Dermis microvascular lymphatic vessel endothelial cell (primary cell): ENCODE results near the gene SH3RF3. TPM values are rescaled to one million over a fixed set of nuclear protein-coding genes. Genes with fewer than 3 reads are reported as not detected.

Experiments
- DNase-seq, 2 donors: peaks; one replicate each; pipeline versions ENCODE4 v3.0.0 to v3.0.0-alpha.2; 2010; ENCODE audit warnings: low read depth in 2 of 2
- total RNA-seq: library from RNA; depleted of rRNA; stranded (reverse); fragments of >200 nt; gene quantifications from 2 replicates; pipeline ENCODE4 v1.2.1, GENCODE V29; 2014

The SH3RF3 gene
- total RNA-seq, 1 donor from 2014 or later = 4.5 TPM

- DNase-seq = peak in 1 of 2 donors; percentile 29
Observed at GRCh38 chr2:109280804-109281203, 151.8 kb downstream of the SH3RF3 start.

- DNase-seq = no peak
Observed at GRCh38 chr2:109282360-109282759, 153.4 kb downstream of the SH3RF3 start.

GRCh38 chr2:109282865-109283264 lies 153.9 kb downstream of the SH3RF3 start:
- no peak for DNase-seq

- DNase-seq = peak; percentile 59 to 61
Observed at GRCh38 chr2:109284826-109285225, 155.8 kb downstream of the SH3RF3 start.

- peak in 1 of 2 donors; percentile 17 for DNase-seq
Observed at GRCh38 chr2:109285244-109285651, 156.2 kb downstream of the SH3RF3 start.

- DNase-seq = no peak
Observed at GRCh38 chr2:109287413-109287812, 158.4 kb downstream of the SH3RF3 start.

- no peak for DNase-seq
Observed at GRCh38 chr2:109287838-109288237, 158.8 kb downstream of the SH3RF3 start.

- no peak for DNase-seq
Observed at GRCh38 chr2:109288544-109289368, 159.8 kb downstream of the SH3RF3 start.

GRCh38 chr2:109289504-109290222 lies 160.7 kb downstream of the SH3RF3 start:
- DNase-seq = no peak

- DNase-seq = peak in 1 of 2 donors; percentile 29
Observed at GRCh38 chr2:109290887-109291643, 162.1 kb downstream of the SH3RF3 start.

- no peak for DNase-seq
Observed at GRCh38 chr2:109292386-109292785, 163.4 kb downstream of the SH3RF3 start.

- DNase-seq = no peak
Observed at GRCh38 chr2:109293663-109294062, 164.7 kb downstream of the SH3RF3 start.

- DNase-seq = no peak
Observed at GRCh38 chr2:109294523-109294922, 165.5 kb downstream of the SH3RF3 start.

GRCh38 chr2:109295070-109295780 lies 166.2 kb downstream of the SH3RF3 start:
- DNase-seq = peak in 1 of 2 donors; percentile 17

GRCh38 chr2:109295781-109296117 lies 166.7 kb downstream of the SH3RF3 start:
- DNase-seq = no peak

GRCh38 chr2:109297566-109298490 lies 168.8 kb downstream of the SH3RF3 start:
- no peak for DNase-seq

- DNase-seq = no peak
Observed at GRCh38 chr2:109298851-109299250, 169.8 kb downstream of the SH3RF3 start.

GRCh38 chr2:109299536-109299935 lies 170.5 kb downstream of the SH3RF3 start:
- peak in 1 of 2 donors; percentile 9 for DNase-seq

GRCh38 chr2:109300582-109300981 lies 171.6 kb downstream of the SH3RF3 start:
- no peak for DNase-seq

- no peak for DNase-seq
Observed at GRCh38 chr2:109301746-109302145, 172.7 kb downstream of the SH3RF3 start.
